Measurements from ENCODE around the gene RPL9. TPM values are rescaled to one million over a fixed set of nuclear protein-coding genes. Genes with fewer than 3 reads are reported as not detected.

Gene RPL9
- total and polyA plus RNA-seq, 2 donors (not counting 1 experiment from before 2014, with no cell fraction given), result 2,031 to 2,407 TPM

DNA sequence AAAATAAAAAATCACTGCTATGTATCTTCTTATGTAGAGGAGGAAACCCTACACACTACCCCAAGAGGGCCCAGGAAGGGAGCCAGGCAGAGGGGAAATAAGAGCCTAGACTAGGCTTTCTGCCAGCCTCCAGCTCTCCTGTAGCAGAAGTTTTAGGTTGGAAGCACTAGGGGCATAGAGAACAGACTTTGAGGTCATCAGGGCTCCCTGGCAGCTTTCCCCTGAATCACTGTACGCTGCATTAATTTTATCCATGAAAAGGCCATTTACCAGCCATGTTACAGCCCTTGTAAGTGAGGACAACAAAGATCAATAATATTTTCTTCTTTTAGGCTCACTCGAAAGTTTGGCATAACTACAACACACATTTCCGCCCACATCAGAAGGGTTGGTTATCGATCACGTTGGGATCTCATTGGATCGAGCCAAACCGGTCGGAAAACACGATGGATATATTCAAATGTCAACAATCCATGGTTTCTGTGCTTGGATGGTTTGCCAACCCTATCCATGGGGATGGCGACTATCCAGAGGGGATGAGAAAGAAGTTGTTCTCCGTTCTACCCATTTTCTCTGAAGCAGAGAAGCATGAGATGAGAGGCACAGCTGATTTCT lies 24.7 kb downstream of the RPL9 start:
- ChIA-PET POLR2A (no interaction called here), CTCF (no interaction called here)
- intact Hi-C loops (cut with micrococcal nuclease), result no loop called here
- Histone ChIP-seq H3K4me3 (ENCODE audit: control extremely low read depth in 1 of 5, extremely low read depth in 1 of 5, insufficient read depth in 1 of 5, low read depth in 2 of 5, low read length in 4 of 5) (no peak overlapping the region), H3K36me3 (replicated peaks in 1 of 2; ENCODE audit: control extremely low read depth in 1 of 2, control insufficient read depth in 1 of 2, extremely low read depth in 1 of 2, insufficient read depth in 2 of 2, low read length in 1 of 2) (no peaks in the 10 kb centered on the region), H3K79me2 (ENCODE audit: control insufficient read depth, insufficient read depth, low read length) (no peaks in the 10 kb centered on the region), H3K4me2 (replicated peaks; ENCODE audit: low read depth, low read length, poor library complexity, severe bottlenecking) (no peak overlapping the region), H3K9me3 (ENCODE audit: control extremely low read depth in 1 of 3, control insufficient read depth in 2 of 3, insufficient read depth in 1 of 3, low read length in 2 of 3) (no peaks in the 10 kb centered on the region), H4K20me1 (ENCODE audit: control insufficient read depth, insufficient read depth, low read length, poor library complexity, severe bottlenecking) (no peaks in the 10 kb centered on the region), H3K9ac (ENCODE audit: low read length) (no peak overlapping the region), H3K27me3 (replicated peaks in 1 of 4; ENCODE audit: control extremely low read depth in 1 of 4, control insufficient read depth in 3 of 4, insufficient read depth in 4 of 4, low read length in 3 of 4) (no peaks in the 10 kb centered on the region), H3K4me1 (ENCODE audit: control insufficient read depth in 2 of 2, insufficient read depth in 2 of 2, low read length in 2 of 2) (no peaks in the 10 kb centered on the region), H2AFZ (ENCODE audit: insufficient read depth, low read depth, low read length, poor library complexity, severe bottlenecking) (no peak overlapping the region), H3K27ac (ENCODE audit: low read length in 2 of 2) (no peak overlapping the region)
- Mint-ChIP-seq H3K27ac (no peak overlapping the region), H3K4me1 (no peaks in the 10 kb centered on the region), H3K4me3 (no peak overlapping the region), H3K9me3 (ENCODE audit: insufficient read depth) (no peaks in the 10 kb centered on the region), H3K27me3 (no peaks in the 10 kb centered on the region)
- DNase-seq, result no peak
- 97% methylated on average over 7 of the region's 11 CpGs for WGBS (ENCODE audit: insufficient coverage)
- no peak for TF ChIP-seq EZH2 (IDR thresholded peaks at IDR 0.05; ENCODE audit: borderline replicate concordance, insufficient read depth, low read depth, low read length, poor library complexity, severe bottlenecking)
- TF ChIP-seq, protein P1, sequence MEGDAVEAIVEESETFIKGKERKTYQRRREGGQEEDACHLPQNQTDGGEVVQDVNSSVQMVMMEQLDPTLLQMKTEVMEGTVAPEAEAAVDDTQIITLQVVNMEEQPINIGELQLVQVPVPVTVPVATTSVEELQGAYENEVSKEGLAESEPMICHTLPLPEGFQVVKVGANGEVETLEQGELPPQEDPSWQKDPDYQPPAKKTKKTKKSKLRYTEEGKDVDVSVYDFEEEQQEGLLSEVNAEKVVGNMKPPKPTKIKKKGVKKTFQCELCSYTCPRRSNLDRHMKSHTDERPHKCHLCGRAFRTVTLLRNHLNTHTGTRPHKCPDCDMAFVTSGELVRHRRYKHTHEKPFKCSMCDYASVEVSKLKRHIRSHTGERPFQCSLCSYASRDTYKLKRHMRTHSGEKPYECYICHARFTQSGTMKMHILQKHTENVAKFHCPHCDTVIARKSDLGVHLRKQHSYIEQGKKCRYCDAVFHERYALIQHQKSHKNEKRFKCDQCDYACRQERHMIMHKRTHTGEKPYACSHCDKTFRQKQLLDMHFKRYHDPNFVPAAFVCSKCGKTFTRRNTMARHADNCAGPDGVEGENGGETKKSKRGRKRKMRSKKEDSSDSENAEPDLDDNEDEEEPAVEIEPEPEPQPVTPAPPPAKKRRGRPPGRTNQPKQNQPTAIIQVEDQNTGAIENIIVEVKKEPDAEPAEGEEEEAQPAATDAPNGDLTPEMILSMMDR (IDR thresholded peaks at IDR 0.05), result no peak
- ATAC-seq (ENCODE audit: low read depth), result no peak

DNA sequence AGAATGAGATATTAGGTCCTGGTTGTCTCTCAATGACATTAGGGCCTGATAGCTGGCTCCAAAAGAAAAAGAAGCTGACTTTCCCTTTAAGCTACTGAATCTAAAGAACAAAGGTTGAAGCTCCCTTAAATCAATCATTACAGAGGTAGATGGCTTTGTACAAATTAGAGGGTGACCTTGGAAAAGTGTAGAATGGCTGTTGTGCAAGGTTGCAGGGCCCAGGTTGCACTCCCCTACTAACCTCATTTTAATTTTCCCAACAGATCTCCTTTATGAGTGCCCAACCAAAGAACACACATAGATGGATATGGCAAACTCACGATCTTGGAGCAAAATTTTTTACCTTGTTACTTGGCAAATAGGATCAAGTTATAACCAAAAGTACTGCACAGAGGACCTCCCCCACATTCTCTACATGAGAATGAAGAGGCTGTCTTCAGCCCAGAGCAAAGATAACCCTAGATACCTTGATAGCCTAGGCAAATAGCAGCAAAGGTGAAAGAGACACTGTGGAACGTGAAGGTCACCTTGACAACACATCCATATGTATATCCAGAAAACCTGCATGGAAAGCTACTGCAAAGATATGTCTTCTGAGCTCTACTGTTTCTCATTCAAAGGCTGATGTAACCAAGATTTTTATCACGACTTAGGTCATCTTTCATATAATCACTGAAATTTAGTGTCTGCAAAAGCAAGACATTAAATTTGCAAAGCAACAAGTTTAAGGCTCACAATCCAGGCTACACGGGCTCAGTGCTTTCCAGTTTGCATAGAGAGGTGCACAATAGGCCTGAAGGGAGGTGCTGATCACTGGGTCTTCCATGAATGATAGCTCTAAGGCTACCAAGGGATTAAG lies 29.0 kb downstream of the RPL9 start:
- no peak for DNase-seq
- H3K4me1 ChIP-seq (ENCODE audit: control insufficient read depth in 2 of 2, insufficient read depth in 2 of 2, low read length in 2 of 2), result no peaks in the 10 kb centered on the region
- no peaks in the 10 kb centered on the region for H3K79me2 ChIP-seq (ENCODE audit: control insufficient read depth, insufficient read depth, low read length)
- no peaks in the 10 kb centered on the region for H3K36me3 ChIP-seq (replicated peaks in 1 of 2; ENCODE audit: control extremely low read depth in 1 of 2, control insufficient read depth in 1 of 2, extremely low read depth in 1 of 2, insufficient read depth in 2 of 2, low read length in 1 of 2)
- no peaks in the 10 kb centered on the region for H3K9me3 Mint-ChIP-seq (ENCODE audit: insufficient read depth)
- TF ChIP-seq, protein P1 (IDR thresholded peaks at IDR 0.05), result no peak
- no peak for TF ChIP-seq EZH2 (IDR thresholded peaks at IDR 0.05; ENCODE audit: borderline replicate concordance, insufficient read depth, low read depth, low read length, poor library complexity, severe bottlenecking)
- POLR2A ChIA-PET, result interaction anchor here (0.7 kb wide), 1 partner anchor 18 kb away, joined by 4 read pairs; no protein-coding TSS in a partner anchor
- no peak overlapping the region for H3K4me3 ChIP-seq (ENCODE audit: control extremely low read depth in 1 of 5, extremely low read depth in 1 of 5, insufficient read depth in 1 of 5, low read depth in 2 of 5, low read length in 4 of 5)
- WGBS (ENCODE audit: insufficient coverage), result 84% methylated on average over 3 of the region's 4 CpGs
- no peak overlapping the region for H3K4me2 ChIP-seq (replicated peaks; ENCODE audit: low read depth, low read length, poor library complexity, severe bottlenecking)
- no peak overlapping the region for H3K9ac ChIP-seq (ENCODE audit: low read length)
- no peak overlapping the region for H3K27ac Mint-ChIP-seq
- CTCF ChIA-PET, result interaction anchor here (2.0 kb wide), 1 partner anchor 39 kb away, joined by 7 read pairs; no protein-coding TSS in a partner anchor
- no peak overlapping the region for H3K27ac ChIP-seq (ENCODE audit: low read length in 2 of 2)
- no peaks in the 10 kb centered on the region for H3K4me1 Mint-ChIP-seq
- H2AFZ ChIP-seq (ENCODE audit: insufficient read depth, low read depth, low read length, poor library complexity, severe bottlenecking), result no peak overlapping the region
- H3K27me3 Mint-ChIP-seq, result no peaks in the 10 kb centered on the region
- H3K4me3 Mint-ChIP-seq, result no peak overlapping the region
- no peaks in the 10 kb centered on the region for H4K20me1 ChIP-seq (ENCODE audit: control insufficient read depth, insufficient read depth, low read length, poor library complexity, severe bottlenecking)
- H3K9me3 ChIP-seq (ENCODE audit: control extremely low read depth in 1 of 3, control insufficient read depth in 2 of 3, insufficient read depth in 1 of 3, low read length in 2 of 3), result no peaks in the 10 kb centered on the region
- H3K27me3 ChIP-seq (replicated peaks in 1 of 4; ENCODE audit: control extremely low read depth in 1 of 4, control insufficient read depth in 3 of 4, insufficient read depth in 4 of 4, low read length in 3 of 4), result no peaks in the 10 kb centered on the region
- ATAC-seq (ENCODE audit: low read depth), result no peak
- intact Hi-C loops (cut with micrococcal nuclease), result no loop called here

All from B cell (primary cell).